ENCODE data around the gene GPHN. TPM values are rescaled to one million over a fixed set of nuclear protein-coding genes. Genes with fewer than 3 reads are reported as not detected.

The GPHN gene
- total and polyA plus RNA-seq, 2 of the 8 experiments (the other 6 are each of a cell fraction or from before 2014, with no cell fraction given): 6.0 to 16.0 TPM

DNA sequence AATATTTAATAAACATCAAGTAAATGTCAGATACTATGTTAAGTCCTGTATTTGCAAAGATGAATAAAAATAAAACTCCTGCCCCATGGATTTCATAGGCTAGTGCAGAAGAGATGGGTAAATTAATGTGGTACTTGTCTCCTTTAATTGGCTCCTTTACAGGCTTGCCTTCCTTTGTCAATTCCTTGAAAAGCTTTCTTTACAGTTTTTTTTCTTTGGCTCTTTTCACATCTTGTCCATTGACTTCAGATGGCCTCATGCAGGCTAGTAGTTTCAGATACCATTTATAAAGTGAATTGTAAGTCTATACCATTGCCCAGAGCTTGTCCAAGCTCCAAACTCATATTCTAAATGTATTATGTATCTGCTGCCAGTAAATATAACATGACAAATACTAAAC is 552.6 kb downstream of the GPHN start:
- no peak overlapping the region for H3K27ac ChIP-seq (ENCODE audit: low read depth, low read length)
- FAIRE-seq: no peak
- TF ChIP-seq KDM1A (IDR thresholded peaks at IDR 0.05; ENCODE audit: borderline replicate concordance, low read length): no peak
- no peak for TF ChIP-seq TEAD4 (IDR thresholded peaks at IDR 0.05; ENCODE audit: low read depth, low read length)
- TF ChIP-seq, protein P1, sequence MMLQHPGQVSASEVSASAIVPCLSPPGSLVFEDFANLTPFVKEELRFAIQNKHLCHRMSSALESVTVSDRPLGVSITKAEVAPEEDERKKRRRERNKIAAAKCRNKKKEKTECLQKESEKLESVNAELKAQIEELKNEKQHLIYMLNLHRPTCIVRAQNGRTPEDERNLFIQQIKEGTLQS (IDR thresholded peaks at IDR 0.05; ENCODE audit: insufficient read depth, low read depth, low read length): no peak
- TF ChIP-seq, protein P2, sequence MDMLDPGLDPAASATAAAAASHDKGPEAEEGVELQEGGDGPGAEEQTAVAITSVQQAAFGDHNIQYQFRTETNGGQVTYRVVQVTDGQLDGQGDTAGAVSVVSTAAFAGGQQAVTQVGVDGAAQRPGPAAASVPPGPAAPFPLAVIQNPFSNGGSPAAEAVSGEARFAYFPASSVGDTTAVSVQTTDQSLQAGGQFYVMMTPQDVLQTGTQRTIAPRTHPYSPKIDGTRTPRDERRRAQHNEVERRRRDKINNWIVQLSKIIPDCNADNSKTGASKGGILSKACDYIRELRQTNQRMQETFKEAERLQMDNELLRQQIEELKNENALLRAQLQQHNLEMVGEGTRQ (IDR thresholded peaks at IDR 0.05; ENCODE audit: low read length): no peak
- TF ChIP-seq HDAC6 (IDR thresholded peaks at IDR 0.05; ENCODE audit: low read depth, low read length): no peak
- no peak for TF ChIP-seq YY1 (IDR thresholded peaks at IDR 0.05; ENCODE audit: low read depth, low read length)
- no peak for TF ChIP-seq EGR1 (IDR thresholded peaks at IDR 0.05; ENCODE audit: borderline replicate concordance, low read depth, low read length)
- TF ChIP-seq NRF1 (IDR thresholded peaks at IDR 0.05; ENCODE audit: low read depth, low read length): no peak
- TF ChIP-seq POLR2A (IDR thresholded peaks at IDR 0.05; ENCODE audit: control extremely low read depth in 1 of 2, low read depth in 2 of 2, low read length in 2 of 2): no peak
- TF ChIP-seq RBBP5 (IDR thresholded peaks at IDR 0.05; ENCODE audit: borderline replicate concordance, low read depth, low read length): no peak
- TF ChIP-seq GABPA (IDR thresholded peaks at IDR 0.05; ENCODE audit: borderline replicate concordance, insufficient read depth, low read length): no peak
- TF ChIP-seq ASH2L (IDR thresholded peaks at IDR 0.05; ENCODE audit: low read length): no peak
- TF ChIP-seq SUZ12 (IDR thresholded peaks at IDR 0.05; ENCODE audit: low read length): no peak
- TF ChIP-seq SRF (IDR thresholded peaks at IDR 0.05; ENCODE audit: low read depth, low read length): no peak

More for the DNA sequence above, 552.6 kb downstream of the GPHN start:
- Histone ChIP-seq H3K9me3 (ENCODE audit: insufficient read depth in 2 of 2, low read depth in 1 of 2, low read length in 1 of 2) (peaks cover 0 to 11% of the 10 kb centered on the region in 2 experiments; a peak in 1 of 4 replicates), H3K9ac (replicated peaks in 1 of 4; ENCODE audit: extremely low read depth in 1 of 4, low read depth in 3 of 4, low read length in 3 of 4) (no peak overlapping the region), H2BK5ac (ENCODE audit: low read depth, low read length) (no peak overlapping the region), H3K23ac (ENCODE audit: insufficient read length) (no peak overlapping the region), H2BK20ac (ENCODE audit: low read length) (no peak overlapping the region), H3K79me2 (ENCODE audit: control insufficient read depth in 1 of 2, insufficient read depth in 2 of 2, low read length in 2 of 2) (no peaks in the 10 kb centered on the region), H3K18ac (ENCODE audit: extremely low read depth, low read length) (no peak overlapping the region), H2AK5ac (ENCODE audit: low read depth, low read length) (no peak overlapping the region), H3K4me1 (replicated peaks in 1 of 4; ENCODE audit: control insufficient read depth in 3 of 4, insufficient read depth in 4 of 4, low read length in 3 of 4) (no peaks in the 10 kb centered on the region), H2AFZ (ENCODE audit: low read length) (no peak overlapping the region), H3K4ac (replicated peaks; ENCODE audit: insufficient read length, low read depth, low read length) (no peak overlapping the region), H3K79me1 (ENCODE audit: low read depth, low read length) (no peaks in the 10 kb centered on the region), H2BK120ac (replicated peaks; ENCODE audit: low read depth, low read length) (no peak overlapping the region), H3K23me2 (ENCODE audit: low read depth, low read length) (no peaks in the 10 kb centered on the region), H4K91ac (replicated peaks; ENCODE audit: insufficient read length, low read length) (no peak overlapping the region), H3K27me3 (replicated peaks in 1 of 4; ENCODE audit: control insufficient read depth in 3 of 4, extremely low read depth in 1 of 4, insufficient read depth in 3 of 4, low read length in 3 of 4) (no peaks in the 10 kb centered on the region), H3K4me2 (ENCODE audit: insufficient read depth in 1 of 2, low read depth in 2 of 2, low read length in 2 of 2) (no peak overlapping the region), H2BK12ac (ENCODE audit: low read depth, low read length) (no peak overlapping the region), H3K14ac (ENCODE audit: insufficient read length) (no peak overlapping the region), H2BK15ac (ENCODE audit: low read length) (no peak overlapping the region), H3K4me3 (ENCODE audit: extremely low read depth in 1 of 4, insufficient read depth in 2 of 4, low read depth in 3 of 4, low read length in 4 of 4) (no peak overlapping the region), H4K20me1 (replicated peaks in 1 of 2; ENCODE audit: control insufficient read depth in 1 of 2, insufficient read depth in 2 of 2, low read length in 2 of 2) (no peaks in the 10 kb centered on the region), H3K56ac (replicated peaks; ENCODE audit: insufficient read length, low read depth, low read length) (no peak overlapping the region), H3K36me3 (ENCODE audit: control insufficient read depth in 2 of 4, insufficient read depth in 4 of 4, low read length in 3 of 4) (no peaks in the 10 kb centered on the region), H4K8ac (ENCODE audit: extremely low read depth, insufficient read depth, low read length) (no peak overlapping the region), H4K5ac (ENCODE audit: insufficient read length, low read depth, low read length) (no peak overlapping the region)
- POLR2A ChIA-PET (ENCODE audit: partially characterized antibody): no interaction called here
- CTCF ChIA-PET (ENCODE audit: partially characterized antibody): no interaction called here
- no peak for DNase-seq (ENCODE audit: low read depth in 1 of 2, low spot score in 2 of 2)

Data from H1 (cell line).